ENCODE results near the gene NRXN3.

NRXN3 gene

DNA sequence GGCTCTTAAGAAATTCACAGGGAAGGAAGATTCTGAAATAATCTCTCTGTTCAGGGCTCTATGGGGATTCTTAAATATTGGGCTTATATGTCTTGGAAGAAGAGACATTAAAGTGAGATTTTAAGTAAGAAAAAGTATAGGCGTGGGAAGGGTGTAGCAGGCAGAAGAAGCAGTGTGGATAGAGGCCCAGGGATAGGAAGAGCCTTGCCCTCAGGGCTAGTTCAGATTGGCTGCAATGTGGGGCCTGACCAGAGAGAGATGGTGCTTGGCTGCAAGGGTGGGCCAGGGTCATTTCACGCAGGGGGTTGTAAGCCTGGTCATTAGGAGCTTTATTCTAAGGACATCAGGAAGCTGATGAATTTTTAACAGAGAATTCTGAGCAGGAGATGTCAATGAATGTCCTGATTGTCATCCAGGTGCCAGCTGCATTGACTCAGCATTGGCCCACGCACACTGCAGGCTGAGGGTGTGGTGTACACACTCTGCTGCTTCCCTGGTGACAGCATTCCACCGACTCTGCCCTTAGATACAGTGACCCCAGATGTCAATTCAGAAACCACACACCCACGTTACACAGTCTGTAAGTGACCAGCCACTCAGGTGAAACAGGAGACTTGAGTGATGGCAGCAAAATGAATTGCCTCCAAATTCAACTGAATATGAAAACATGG, 582.5 kb downstream of the NRXN3 start:
- DNase-seq = no peak

- no peak for DNase-seq
These were observed 583.9 kb downstream of the NRXN3 start for GRCh38 chr14:78754059-78754458.

GRCh38 chr14:78758333-78758732, 588.2 kb downstream of the NRXN3 start:
- DNase-seq = no peak

DNA sequence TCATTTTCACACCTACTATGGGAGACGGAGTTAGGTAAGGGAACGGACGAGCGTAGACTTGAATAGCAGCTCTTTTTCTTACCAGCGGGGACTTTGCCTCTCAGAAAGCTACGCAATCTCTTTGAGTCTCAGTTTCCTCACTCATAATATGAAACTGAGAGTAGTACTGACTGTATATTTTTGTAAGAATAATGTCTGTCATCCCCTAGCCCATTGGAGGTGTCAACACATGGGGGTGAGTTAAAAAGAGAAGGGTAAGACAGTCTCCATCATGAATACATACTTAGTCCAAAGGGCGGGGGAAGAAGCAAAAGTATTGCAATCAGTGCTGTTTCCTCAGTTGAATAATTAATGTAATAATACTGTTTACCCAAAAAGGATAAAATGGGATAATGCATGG, 592.2 kb downstream of the NRXN3 start:
- no peak for DNase-seq

DNA sequence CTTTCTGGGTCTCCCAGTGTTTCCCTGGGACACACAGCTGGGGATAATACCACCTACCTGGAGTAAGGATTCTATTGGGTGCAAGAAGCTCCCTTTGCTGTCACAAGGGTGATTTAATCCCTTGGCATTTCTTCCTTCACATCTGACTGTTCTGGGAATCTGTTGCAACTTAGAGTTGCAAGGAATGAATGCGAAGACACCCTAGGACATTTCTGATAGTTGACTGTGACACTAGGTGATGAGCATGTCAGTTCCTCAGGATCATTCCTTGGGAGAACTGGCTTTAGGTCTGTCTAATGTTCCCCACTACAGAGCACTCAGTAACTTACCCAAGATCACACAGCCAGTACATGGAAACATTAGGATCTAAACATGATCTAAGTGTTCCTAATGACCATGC, 593.6 kb downstream of the NRXN3 start:
- no peak for DNase-seq

GRCh38 chr14:78764240-78764639, 594.1 kb downstream of the NRXN3 start:
- no peak for DNase-seq

DNA sequence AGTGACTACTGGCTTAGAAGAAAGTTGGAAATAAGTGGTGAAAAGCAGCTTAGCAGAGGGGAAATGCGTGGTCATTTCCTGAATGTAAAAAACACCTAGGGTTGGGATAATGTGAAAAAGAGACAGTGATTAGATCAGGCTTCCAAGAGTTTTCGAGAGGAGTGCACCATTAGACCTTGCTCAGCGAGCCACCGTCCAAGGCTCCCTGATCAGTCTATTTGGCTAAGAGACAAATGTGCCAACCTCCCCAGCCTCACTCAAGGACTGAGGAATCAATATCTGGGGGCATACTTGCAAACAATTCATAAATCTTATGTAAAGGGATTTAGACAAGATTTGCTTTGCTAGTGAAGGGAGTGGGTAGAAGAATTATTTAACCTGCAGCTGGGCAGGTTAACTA, 594.5 kb downstream of the NRXN3 start:
- no peak for DNase-seq

DNA sequence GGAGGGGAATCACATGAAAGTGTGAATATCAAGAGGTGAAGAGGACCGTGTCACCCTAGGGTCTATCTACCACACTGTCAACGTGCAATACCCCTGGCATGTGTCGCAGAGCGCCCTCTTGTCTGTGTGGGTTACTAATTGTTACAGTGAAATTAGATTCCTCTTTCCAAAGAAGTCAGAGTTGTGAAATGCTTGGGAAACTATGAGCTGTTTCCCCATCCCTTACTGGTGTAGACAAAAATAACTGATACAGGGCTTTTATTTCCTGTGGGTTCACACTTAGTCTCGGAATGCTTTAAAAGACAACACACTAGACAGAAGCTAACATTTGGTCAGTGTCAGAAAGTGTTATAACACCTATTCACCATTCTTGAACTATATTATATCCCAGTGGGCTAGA, 597.3 kb downstream of the NRXN3 start:
- DNase-seq = no peak

GRCh38 chr14:78782551-78782950, 612.4 kb downstream of the NRXN3 start:
- DNase-seq = no peak

DNA sequence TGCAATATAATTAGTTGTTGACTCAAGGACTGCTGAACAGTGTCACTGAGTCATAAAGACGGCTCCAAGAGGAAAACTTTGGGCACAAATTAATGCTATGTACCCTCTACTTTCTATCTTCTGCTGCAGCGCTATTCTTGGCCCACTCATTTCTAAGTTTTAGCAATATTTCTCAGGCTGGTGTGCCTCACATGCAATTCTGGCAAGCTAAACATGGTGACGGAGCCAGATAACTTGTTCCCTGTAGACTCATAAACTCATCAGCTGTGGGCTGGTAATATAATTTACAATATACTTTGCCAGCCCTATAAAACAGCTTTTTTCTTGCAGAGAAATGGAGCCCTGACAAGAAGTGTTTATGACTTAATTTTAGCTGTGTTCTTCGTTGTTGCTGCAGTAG, 615.1 kb downstream of the NRXN3 start:
- DNase-seq = no peak

DNA sequence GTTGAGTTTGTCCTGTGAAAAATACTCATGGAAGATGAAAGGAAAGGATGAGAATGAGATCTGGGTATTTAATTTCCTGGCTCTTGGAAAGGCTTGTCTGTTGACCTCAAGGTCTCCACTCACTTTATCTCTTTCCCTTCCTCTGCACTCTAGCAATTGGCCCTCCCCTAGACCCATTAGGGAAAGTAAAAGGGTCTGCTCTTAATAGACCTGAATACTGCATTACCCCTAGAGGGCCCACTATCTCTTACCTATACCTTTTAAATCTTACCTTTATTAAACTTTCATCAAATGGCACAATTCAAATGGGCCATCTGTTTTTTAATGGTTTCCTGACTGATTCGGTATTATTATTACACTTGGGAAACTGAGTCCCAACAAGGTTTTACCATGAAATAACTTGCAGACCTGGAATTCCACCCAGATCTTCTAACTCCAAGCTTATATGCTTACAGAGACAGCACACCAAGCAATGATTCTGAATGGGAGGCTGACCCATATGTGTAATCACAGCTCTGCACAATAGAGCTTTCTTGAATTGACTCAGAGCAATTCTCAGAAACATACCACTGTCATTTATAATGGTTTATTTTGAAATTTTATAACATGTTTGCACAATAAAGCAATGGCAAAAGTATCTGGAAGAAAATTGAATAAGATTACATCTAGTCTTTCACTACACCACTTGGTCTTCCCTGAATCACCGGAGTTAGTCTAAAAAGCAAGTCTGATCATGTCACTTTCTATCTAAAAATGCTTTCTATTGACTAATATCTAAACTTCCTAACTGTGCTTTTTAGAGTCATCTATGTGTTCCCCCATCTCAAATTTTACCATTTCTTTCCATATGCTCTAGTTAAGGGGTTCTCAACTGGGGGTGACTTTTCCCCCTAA, 618.5 kb downstream of the NRXN3 start:
- DNase-seq = no peak

- DNase-seq = no peak
These were observed 620.1 kb downstream of the NRXN3 start for GRCh38 chr14:78790271-78790670.

DNA sequence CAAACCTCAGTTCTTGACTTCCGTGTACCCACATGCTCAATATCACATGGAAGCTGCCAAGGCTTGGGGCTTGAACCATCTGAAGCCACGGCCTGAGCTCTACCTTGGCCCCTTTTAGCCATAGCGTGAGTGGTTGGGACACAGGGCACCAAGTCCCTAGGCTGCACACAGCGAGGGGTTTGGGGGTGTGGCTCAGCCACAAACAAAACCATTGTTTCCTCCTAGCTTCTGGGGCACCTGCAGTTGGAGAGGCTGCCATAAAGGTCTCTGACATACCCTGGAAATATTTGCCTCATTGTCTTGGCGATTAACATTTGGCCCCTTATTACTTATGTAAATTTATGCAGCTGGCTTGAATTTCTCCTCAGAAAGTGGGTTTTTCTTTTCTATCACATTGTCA, 628.6 kb downstream of the NRXN3 start:
- DNase-seq = no peak

GRCh38 chr14:78805570-78805969, 635.4 kb downstream of the NRXN3 start:
- DNase-seq = no peak

DNA sequence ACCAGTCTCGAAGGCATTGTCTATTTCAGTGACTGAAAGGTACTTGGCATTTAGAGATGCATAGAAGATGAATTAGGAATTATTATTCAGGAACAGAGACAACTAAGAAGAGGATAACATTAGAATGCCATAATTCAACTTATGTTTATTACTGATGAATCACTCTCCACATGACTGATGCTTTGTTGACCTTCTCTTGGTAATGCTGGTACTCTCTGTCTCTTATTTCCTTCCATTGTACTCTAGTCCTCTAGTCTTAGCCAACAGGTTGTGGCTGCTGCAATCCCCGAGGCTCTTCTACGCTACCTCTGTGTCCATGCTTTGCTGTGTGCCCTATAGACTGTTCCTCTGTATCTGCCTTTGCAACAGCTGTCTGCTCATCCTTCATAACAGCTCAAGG, 652.9 kb downstream of the NRXN3 start:
- no peak for DNase-seq

DNA sequence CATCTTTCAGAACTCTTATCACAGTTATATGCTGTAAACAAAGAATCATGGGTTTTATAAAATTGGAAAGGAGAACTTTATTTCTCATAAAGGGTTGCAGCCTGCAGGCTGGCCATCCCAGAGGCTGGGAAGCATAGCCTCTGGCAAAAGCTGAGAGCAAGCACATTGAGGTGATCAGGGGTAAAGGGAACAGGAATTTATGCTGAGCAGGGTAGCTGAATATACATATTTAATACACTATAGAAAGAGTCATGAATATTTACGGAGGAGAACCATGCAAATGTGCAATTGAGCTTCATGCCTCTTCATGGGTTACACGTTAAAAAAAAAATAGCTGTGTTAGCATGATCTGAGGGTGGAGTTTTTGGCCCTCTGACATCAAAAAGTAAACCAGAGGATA, 653.3 kb downstream of the NRXN3 start:
- DNase-seq = no peak

DNA sequence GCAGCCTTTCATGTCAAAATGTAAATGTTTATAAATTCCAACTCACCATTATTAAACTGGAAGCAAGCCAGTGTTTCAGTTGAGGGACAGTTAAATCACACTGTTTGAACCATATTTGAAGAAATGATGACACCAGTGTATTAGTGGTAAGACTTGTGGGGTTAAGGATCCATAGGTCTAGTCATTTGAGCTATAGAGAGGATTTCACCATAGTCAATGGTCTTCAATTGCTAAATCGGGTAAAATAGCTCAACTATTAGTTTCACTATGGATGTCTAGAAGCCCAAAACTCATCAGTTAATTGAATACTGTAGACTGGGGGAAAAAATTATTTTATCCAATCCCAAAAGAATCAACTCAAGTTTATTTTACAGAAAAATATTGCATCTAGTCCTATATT, 659.1 kb downstream of the NRXN3 start:
- no peak for DNase-seq

DNA sequence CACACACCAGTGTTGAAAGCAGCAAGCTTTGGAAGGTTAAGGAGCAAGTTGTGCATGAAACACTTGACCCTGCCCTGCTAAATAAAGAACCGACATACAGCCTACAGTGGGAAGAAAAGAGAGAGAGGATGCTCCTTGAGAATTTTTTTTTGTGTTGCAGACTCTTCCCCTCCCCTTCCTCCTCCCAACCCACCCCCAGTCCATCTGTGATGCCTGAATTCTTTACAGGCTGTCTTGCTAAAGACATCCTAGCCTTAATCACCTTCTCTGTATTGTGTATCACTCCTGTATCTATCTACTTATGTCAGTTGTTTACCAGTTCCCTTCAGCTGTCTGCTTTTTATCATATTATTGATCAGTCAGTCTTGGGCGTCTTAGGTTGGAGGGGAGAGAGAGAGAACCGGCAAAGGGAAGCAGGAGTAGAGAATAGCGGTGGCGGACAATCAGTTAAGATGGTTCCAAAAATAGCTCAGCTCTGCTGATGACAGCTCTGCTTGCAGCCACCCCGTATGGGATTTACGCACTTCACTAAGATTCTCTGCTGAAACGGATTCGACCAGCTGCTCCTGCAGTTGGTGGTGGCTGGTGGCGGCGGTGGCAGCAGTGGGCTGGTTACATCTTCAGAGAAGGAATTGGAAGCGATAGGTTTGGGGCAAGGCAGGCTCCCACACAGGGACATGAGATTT, 664.7 kb downstream of the NRXN3 start:
- DNase-seq = no peak

- DNase-seq = no peak
These were observed 665.7 kb downstream of the NRXN3 start for GRCh38 chr14:78835909-78836308.

DNA sequence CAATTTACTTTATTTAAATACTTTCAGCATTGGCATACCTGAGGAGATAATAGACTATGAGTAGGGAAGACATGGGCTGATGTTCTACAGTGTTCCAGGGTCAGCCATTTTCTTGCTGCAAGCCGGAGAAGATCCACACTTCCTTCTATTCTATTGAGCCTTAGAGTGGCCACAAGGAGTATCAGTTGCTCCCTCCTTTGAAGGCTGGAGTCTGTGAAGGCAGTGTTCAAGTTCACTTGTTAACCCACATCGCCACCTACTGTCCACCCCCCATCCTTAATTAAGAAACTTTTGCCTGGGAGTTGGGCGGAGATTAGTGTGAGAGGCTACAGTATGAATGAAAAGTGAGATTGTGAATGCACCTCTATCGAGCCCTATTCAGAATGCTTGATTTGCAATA, 666.6 kb downstream of the NRXN3 start:
- DNase-seq = peak; percentile 3

DNA sequence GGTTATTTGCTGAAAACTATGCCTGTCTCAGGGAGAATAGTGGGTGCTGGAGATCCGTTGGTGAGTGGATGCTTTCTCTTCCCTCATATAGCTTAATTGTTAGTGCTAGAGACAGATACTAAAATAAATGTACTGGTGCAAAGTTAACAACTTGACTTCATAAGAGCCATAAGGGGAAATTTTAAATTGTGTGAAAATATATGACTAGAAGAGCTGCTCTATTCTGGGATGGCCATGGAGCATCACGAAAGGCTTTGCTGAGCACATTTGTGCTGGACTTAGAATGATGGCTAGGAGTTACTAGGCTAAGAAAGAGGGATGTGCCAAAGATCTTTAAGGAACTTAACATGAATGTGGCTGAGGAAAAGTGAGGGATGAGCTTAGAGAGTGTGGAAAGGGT, 668.8 kb downstream of the NRXN3 start:
- DNase-seq = no peak

GRCh38 chr14:78840898-78841297, 670.7 kb downstream of the NRXN3 start:
- no peak for DNase-seq

- DNase-seq = no peak
These were observed 677.6 kb downstream of the NRXN3 start for GRCh38 chr14:78847801-78848200.

GRCh38 chr14:78848234-78848820, 678.2 kb downstream of the NRXN3 start:
- no peak for DNase-seq
